ENCODE measurements around the gene KIZ. TPM values are rescaled to one million over a fixed set of nuclear protein-coding genes. Genes with fewer than 3 reads are reported as not detected.

The KIZ gene
- total RNA-seq, 1 donor from 2014 or later: 15.0 TPM

DNA sequence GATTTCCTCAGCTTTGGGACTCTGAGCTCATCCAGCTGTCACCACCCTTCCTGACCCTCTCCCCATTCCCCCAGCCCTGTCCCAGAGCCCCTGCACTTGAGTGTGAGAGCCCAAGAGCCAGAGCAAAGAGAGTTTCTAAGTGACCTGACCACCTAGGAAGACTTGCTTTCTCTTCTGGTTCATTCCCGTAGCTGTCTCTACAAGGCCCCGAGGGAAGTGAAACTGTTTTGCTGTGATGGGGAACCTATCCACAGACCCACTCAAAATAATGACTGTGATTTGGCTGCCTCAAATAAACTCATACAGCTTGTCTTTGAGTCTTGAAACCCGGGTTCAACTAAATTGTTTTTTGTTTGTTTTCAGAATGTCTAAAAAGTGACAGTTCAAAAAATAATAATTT is 102.6 kb downstream of the KIZ start:
- H3K36me3 Mint-ChIP-seq (ENCODE audit: low read depth, unreplicated experiment): no peaks in the 10 kb centered on the region

DNA sequence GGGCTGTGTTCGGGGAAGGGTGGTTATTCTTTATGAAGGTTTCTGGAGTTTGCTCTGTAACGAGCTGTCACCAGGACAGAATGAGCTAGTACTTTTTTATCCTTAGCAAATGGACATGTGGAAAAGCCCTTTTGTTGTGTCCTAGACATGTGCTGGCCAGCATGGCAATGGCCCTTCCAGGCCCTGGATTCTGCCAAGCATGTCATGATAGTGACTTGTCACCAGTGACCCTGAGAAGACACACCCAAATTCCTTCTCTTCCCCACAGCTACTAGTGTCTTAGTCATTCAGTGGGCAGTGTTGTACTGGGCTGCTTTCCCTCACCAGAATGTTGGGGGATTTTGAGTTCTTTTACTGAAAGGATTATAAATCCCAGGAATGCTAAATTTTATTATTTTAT is 103.3 kb downstream of the KIZ start:
- Mint-ChIP-seq H3K27me3 (ENCODE audit: unreplicated experiment) (no peaks in the 10 kb centered on the region), H3K27ac (ENCODE audit: unreplicated experiment) (no peak overlapping the region), H3K36me3 (ENCODE audit: low read depth, unreplicated experiment) (no peaks in the 10 kb centered on the region), H3K4me3 (ENCODE audit: unreplicated experiment) (no peak overlapping the region), H3K9me3 (ENCODE audit: unreplicated experiment) (no peaks in the 10 kb centered on the region), H3K4me1 (ENCODE audit: unreplicated experiment) (no peaks in the 10 kb centered on the region)
- TF ChIP-seq, protein P1, sequence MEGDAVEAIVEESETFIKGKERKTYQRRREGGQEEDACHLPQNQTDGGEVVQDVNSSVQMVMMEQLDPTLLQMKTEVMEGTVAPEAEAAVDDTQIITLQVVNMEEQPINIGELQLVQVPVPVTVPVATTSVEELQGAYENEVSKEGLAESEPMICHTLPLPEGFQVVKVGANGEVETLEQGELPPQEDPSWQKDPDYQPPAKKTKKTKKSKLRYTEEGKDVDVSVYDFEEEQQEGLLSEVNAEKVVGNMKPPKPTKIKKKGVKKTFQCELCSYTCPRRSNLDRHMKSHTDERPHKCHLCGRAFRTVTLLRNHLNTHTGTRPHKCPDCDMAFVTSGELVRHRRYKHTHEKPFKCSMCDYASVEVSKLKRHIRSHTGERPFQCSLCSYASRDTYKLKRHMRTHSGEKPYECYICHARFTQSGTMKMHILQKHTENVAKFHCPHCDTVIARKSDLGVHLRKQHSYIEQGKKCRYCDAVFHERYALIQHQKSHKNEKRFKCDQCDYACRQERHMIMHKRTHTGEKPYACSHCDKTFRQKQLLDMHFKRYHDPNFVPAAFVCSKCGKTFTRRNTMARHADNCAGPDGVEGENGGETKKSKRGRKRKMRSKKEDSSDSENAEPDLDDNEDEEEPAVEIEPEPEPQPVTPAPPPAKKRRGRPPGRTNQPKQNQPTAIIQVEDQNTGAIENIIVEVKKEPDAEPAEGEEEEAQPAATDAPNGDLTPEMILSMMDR (IDR thresholded peaks at IDR 0.05; ENCODE audit: unreplicated experiment): no peak
- no peak for DNase-seq (ENCODE audit: low spot score)

More for the DNA sequence above, 102.6 kb downstream of the KIZ start:
- Mint-ChIP-seq H3K27me3 (ENCODE audit: unreplicated experiment) (no peaks in the 10 kb centered on the region), H3K4me1 (ENCODE audit: unreplicated experiment) (no peaks in the 10 kb centered on the region), H3K9me3 (ENCODE audit: unreplicated experiment) (no peaks in the 10 kb centered on the region), H3K4me3 (ENCODE audit: unreplicated experiment) (no peak overlapping the region), H3K27ac (ENCODE audit: unreplicated experiment) (no peak overlapping the region)
- DNase-seq (ENCODE audit: low spot score): no peak
- TF ChIP-seq, protein P1 (IDR thresholded peaks at IDR 0.05; ENCODE audit: unreplicated experiment): no peak

DNA sequence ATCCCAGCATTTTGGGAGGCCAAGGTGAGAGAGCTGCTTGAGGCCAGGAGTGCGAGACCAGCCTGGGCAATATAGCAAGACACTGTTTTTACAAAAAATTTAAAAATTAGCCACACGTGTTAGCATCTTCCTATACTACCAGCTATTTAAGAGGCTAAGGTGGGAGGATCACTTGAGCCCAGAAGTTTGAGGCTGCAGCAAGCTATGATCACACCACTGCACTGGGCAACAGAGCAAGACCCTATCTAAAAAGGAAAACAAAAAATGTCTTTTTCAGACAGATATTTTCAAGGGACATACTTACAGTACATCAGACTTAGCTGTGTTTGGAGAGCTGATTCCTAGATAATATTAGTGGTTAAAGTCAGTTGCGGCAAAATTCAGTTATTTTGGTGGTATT is 104.3 kb downstream of the KIZ start:
- Mint-ChIP-seq H3K4me3 (ENCODE audit: unreplicated experiment) (no peak overlapping the region), H3K27me3 (ENCODE audit: unreplicated experiment) (no peaks in the 10 kb centered on the region), H3K36me3 (ENCODE audit: low read depth, unreplicated experiment) (no peaks in the 10 kb centered on the region), H3K27ac (ENCODE audit: unreplicated experiment) (no peak overlapping the region), H3K9me3 (ENCODE audit: unreplicated experiment) (no peaks in the 10 kb centered on the region), H3K4me1 (ENCODE audit: unreplicated experiment) (no peaks in the 10 kb centered on the region)
- no peak for DNase-seq (ENCODE audit: low spot score)
- TF ChIP-seq, protein P1 (IDR thresholded peaks at IDR 0.05; ENCODE audit: unreplicated experiment): no peak

DNA sequence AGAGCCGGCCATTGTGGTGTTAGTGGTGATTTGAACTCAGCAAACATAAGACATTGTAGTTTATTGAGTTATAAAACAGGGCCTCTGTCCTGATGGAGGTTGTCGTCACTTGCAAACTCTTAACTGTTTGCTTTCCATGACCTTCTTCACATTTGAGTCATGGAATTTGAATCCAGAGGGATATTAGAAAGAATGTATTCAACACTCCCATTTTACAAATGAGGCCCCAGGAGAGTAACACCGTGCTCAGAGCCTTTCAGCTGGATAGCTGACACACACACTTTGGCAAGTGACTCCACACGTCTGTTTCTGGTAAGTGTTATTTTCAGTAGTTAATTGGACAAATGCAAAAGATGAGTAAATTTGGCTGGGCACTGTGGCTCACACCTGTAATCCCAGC is 104.8 kb downstream of the KIZ start:
- no peaks in the 10 kb centered on the region for H3K9me3 Mint-ChIP-seq (ENCODE audit: unreplicated experiment)
- DNase-seq (ENCODE audit: low spot score): no peak
- no peak overlapping the region for H3K4me3 Mint-ChIP-seq (ENCODE audit: unreplicated experiment)
- H3K4me1 Mint-ChIP-seq (ENCODE audit: unreplicated experiment): no peaks in the 10 kb centered on the region
- TF ChIP-seq, protein P1 (IDR thresholded peaks at IDR 0.05; ENCODE audit: unreplicated experiment): no peak
- no peak overlapping the region for H3K27ac Mint-ChIP-seq (ENCODE audit: unreplicated experiment)
- no peaks in the 10 kb centered on the region for H3K36me3 Mint-ChIP-seq (ENCODE audit: low read depth, unreplicated experiment)
- H3K27me3 Mint-ChIP-seq (ENCODE audit: unreplicated experiment): no peaks in the 10 kb centered on the region

DNA sequence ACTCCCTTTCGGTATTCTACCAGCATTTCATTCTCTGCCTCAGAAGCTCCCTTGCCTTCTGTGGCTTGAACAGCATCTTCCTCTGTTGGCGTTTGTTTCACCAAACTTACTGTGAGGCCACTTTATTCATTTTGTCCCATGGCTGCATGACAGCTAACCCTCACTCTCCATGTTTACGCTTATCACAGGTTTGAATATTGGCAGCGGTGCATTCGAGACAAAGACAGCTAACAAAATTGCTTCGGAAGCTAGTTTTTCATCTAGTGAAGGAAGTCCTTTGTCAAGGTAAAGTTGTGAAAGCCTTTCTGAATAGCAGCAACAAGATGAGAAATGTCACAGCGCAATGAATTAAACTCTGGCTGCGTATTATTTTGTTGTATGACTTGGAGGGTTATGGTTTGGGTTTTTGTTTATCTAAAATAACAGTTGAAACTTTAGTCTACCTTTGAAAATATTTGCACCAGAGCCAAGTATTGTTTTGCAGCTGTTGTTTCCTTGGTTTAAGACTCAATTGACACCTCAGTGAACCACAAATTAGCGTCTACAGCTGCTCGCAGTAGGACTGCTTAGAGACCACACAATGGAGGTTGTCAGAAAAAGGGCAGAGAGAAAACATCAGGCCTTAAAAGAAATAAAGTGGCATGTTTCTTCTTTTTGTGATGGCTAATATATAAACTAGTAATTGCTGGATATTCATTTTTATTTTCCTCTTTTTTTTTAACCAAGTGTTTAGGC is 106.8 kb downstream of the KIZ start:
- DNase-seq (ENCODE audit: low spot score): no peak
- TF ChIP-seq, protein P1 (IDR thresholded peaks at IDR 0.05; ENCODE audit: unreplicated experiment): no peak
- Mint-ChIP-seq H3K4me1 (ENCODE audit: unreplicated experiment) (no peaks in the 10 kb centered on the region), H3K4me3 (ENCODE audit: unreplicated experiment) (no peak overlapping the region), H3K36me3 (ENCODE audit: low read depth, unreplicated experiment) (no peaks in the 10 kb centered on the region), H3K27me3 (ENCODE audit: unreplicated experiment) (no peaks in the 10 kb centered on the region), H3K9me3 (ENCODE audit: unreplicated experiment) (no peaks in the 10 kb centered on the region), H3K27ac (ENCODE audit: unreplicated experiment) (no peak overlapping the region)
